Stimulated activated CD8-positive, alpha-beta memory T cell treated with anti-CD3 and anti-CD28 coated beads, Interleukin-4, amount 100 ng/mL, for 1 hour (primary cell): ENCODE results near the gene FICD.
A peak's percentile ranks its signal among the peaks of the same experiment; 100 is the strongest.

Experiments used
- DNase-seq, 2 donors: peaks; one replicate each; pipeline ENCODE4 v3.0.0-alpha.2; 2020; ENCODE audit warnings: low read depth in 2 of 2, low spot score in 1 of 2

The FICD gene

DNA sequence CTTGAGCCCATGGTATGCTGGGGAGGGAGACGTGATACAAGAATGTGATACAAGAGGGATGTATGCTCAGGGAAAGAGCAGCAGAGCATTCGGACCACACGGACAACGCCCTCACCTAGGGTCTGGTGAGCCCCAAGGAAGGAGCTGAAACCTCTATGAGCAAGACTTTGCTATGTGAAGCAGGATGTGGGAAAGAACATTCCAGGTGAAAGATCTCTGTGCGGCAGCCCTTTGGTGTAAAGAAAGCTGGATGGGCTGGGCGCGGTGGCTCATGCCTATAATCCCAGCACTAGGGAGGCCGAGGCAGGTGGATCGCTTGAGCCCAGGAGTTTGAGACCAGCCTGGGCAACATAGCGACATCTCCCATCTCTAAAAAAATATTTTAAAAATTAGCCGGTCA, 16.9 kb upstream of the FICD start:
- DNase-seq, result no peak

DNA sequence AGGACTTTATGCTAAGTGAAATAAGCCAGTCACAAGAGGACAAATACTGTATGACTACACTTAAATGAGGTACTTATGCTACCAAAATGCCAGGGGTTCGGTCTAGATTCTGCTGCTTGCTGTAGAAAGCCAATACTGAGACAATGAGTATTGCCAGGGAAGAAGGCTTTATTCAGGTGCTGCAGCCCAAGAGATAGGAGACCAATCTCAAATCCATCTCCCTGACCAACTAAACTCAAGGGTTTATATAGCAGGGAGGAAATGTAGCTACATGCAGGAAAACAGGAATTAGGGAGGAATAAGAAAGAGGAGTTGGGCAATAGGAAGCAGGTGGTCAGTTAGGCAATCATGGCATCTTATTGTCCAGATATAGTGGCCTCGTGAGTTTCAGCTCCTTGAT, 12.2 kb upstream of the FICD start:
- no peak for DNase-seq

DNA sequence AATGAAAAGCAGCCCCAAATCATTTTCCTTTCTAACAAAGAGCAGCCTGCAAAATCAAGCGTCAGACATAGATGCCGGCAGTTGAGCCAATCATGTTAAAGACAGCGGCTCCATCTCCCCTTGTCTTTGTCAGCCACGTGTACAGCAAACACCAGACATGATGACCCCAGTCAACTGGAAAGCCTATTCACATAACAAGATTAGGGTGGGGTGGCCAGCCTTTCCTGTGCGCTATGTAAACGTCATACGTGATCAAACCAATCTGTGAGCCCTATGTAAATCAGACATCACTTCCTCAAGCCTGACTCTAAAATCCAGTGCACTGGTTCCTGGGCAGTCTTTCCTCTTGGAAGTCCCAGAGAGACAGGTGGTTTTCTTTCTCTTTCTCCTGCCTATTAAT, 9.9 kb upstream of the FICD start:
- DNase-seq, result no peak

DNA sequence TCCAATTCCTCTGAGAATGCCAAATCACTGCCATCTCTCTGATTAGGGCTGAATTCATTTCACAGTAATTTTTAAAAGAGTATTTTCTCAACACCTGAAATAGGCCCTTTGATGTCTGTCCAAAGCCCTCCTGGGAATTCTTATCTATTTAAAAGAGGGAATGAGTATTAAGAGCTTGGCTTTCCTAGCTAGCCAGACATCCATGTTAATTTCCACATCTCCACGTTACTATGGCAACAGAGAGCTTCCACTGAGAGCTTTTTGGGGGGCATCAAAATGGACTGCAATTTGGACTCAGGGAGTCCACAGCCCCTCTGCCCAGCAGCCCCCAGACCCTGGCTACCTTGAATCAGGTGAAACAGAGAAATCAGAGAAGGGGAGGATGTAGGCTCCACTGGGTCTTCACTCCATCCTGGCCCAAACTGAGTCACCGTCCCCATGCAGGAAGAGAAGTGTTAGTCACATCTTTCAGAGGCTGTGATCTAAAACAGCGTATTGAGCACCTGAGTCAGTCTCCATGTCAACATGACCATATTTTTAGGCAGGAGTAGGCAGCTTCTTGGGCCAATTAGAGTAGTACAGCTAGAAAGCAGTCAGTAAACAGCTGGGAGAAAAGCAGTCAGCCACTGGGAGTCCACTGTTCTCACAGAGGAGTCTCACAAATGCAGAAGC, 7.0 kb upstream of the FICD start:
- no peak for DNase-seq

DNA sequence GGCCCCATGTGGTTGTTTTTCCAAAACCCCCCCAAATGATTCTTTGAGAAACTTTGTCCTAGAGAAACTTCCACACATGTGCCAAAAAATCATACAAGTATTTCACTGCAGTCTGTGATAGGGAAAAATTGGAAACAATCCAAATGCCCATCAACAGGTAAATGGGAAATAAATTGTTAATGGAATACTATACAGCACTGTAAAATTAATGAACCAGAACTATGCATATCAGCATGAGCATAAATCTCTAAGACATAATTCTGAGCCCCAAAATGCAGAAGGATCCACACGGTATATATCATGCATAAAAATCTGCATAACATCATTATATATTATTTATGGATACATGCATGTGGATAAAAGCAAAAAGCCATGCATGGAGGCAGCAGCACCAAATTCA, 5.3 kb upstream of the FICD start:
- DNase-seq, result no peak

DNA sequence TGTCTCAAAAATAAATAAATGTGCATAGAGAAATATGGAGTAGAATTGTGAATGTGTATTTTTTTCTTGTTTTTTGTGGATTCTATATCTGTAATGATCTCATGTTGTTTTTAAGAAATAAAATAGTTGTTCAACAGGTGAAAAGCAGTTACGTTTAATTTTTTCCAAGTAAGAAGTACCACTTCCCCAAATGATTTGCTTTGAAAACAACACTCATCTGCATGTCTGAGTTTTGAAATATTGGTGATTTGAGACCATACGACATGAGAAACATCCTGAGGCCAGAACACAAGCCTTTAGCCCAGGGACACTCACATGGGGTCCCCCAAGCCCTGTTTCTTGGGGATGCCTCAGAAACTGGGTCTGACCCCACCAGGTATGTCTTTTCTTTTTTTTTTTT, 4.2 kb upstream of the FICD start:
- DNase-seq, result no peak

DNA sequence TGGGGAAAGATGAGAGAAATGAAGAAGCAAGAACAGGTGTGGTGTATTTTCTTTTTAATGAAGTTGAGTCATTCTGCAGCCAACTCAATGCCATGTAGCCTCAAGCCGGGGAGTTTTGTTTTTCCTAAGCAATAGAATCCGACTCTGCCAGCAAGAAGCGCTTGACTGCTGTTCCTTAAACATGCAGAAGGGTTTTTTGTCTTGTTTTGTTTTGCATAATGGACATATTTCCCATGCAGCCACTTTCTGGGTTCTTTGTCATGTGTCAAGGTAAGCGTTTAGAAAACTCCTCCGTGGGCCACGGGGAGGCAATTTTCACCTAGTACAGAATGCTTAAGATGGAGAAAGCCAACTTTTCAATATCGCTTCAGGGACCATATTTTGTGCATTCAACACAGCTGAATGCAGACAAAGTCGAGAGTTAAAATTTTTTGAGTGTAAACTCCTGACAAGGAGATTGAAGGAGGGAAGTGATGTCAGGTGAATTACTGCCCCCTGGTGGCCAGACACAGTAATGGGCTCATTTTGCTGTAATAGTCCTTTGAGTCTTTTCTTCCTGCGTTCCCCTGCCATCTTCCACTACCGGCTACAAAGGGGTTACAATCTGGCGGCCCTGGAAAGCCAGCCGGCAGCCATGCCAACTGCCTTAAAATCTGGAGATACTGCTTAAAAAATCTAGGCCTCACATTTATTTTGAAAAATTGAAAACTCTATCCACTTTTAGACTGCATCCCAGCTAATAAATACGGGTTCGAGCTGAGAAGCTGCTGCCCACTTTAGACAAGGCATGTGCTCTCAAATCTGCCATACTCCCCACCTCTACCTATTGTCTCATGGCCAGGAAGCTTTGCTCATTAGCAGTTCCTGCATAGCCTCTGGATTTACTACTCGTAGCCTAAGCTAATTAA, 3.2 kb upstream of the FICD start:
- peak; percentile 54 to 70 for DNase-seq

DNA sequence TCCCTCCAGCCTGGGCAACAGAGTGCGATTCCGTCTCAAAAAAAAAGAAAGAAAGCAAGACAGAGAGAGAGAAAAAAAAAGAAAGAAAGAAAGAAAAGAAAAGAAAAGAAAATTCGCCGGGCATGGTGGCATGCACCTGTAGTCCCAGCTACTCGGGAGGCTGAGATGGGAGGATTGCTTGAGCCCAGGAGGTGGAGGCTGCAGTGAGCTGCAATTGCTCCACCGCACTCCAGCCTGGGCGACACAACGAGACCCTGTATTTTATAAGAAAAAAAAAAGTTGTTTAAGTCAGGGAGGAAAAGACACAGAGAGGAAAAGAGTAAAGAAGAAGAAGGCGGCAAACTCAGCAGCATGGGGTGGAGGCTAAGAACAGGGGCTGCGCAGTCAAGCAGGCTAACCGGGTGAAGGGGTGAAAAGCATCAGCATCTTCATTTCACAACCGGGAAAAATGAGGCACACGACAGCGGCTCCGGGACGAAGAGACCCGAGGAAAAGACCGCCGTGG, 557 bp upstream of the FICD start:
- no peak for DNase-seq

DNA sequence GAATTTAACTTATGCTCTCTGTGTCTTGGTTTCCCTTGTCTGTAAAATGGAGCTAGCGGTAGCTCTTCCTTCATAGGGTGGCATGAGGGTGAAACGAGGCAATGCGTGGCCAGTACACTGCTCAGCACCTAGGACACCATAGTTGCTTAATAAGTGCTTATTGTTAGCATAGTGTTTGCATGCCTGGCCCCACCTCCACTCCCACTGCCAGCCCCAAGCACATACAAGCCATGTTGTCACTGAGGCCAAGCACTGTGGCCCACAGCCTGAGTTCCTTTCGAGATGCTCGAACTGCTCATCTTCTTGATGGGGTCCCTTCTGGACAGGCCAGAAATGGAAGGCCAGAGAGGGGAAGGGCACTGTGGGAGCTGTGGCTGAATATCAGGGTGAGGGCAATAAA, 839 bp downstream of the FICD start:
- DNase-seq, result no peak

DNA sequence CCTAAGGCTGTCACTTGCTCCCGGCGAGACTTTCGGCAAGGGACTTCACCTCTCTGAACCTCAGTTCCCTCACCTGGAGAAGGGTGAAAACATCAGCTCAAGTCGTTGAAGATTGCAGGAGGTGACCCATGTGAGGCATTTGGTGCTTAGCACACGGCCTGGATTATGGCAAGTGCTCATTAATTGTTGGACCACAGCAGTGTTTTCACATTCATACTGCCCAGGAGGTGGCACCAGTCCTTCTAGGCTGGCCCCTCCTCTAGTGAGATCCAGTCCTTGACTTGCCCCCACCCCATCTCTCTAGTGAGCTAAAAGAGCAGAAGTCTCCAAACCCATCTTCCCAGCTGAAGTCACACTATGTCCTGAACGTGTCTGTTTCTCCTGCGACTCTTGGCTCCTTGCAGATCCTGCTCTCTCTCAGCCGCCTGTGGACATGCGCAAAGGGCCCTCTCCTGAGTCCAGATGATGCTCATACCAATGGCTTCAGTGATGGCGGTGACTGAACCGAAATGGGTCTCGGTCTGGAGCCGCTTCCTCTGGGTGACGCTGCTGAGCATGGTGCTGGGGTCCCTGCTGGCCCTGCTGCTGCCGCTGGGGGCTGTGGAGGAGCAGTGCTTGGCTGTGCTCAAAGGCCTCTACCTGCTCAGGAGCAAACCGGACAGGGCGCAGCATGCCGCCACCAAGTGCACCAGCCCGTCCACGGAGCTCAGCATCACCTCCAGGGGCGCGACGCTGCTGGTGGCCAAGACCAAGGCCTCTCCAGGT, 1.6 kb downstream of the FICD start:
- DNase-seq, result no peak

DNA sequence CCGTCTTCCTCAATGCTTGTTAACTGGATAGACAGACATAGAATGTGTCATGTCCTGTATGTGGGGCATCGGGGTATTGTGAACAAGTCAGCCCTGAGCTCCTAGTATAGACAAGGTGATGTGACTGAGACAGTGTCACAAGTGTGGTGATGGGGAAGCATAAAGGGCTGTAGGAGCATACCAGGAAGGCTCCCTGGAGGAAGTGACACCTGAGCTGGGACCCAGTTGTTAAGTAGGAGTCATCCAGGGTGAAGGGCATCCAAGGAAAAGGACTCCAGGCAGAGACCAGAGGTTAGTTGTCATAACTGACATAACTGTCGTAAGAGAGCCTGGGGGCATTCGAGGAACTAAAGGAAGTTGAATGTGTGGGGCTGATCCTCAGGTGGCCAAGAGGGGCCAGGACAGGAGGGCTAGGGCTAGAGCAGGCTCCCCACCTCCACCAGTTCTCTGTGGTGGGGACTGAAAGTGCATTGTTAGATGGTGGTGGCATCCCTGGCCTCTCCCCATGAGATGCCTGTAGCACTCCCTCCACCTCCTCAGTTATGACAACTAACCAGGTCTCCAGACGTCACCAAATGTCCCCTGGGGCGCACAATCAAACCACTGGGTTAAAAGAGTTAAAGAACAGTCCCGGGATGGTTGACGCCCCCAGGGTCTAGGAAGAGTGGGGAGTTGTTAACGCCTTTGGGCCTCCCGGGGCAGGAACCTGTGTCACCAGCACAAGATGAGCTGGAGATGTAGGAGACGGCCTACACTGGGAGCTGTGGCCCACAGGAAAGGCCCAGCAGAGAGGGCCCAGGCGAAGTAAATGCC, 2.4 kb downstream of the FICD start:
- DNase-seq, result no peak

DNA sequence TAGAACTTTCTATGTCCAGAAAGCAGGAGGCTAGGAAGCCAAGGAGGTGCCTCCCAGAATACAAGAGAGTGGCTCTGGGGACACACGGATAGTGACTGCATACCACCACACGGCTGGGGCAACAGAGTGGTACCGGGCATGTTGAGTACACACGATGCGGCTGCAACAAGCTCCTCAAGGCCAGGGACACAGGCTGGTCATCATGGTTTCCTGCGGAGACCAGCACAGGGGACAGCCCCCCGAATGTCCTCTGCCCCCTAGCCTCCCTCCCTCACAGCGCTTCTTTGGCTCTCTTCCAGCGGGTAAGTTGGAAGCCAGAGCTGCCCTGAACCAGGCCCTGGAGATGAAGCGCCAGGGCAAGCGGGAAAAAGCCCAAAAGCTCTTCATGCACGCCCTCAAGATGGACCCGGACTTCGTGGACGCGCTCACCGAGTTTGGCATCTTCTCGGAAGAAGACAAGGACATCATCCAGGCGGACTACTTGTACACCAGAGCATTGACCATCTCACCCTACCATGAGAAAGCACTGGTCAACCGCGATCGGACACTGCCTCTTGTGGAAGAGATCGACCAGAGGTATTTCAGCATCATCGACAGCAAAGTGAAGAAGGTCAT, 3.1 kb downstream of the FICD start:
- no peak for DNase-seq

DNA sequence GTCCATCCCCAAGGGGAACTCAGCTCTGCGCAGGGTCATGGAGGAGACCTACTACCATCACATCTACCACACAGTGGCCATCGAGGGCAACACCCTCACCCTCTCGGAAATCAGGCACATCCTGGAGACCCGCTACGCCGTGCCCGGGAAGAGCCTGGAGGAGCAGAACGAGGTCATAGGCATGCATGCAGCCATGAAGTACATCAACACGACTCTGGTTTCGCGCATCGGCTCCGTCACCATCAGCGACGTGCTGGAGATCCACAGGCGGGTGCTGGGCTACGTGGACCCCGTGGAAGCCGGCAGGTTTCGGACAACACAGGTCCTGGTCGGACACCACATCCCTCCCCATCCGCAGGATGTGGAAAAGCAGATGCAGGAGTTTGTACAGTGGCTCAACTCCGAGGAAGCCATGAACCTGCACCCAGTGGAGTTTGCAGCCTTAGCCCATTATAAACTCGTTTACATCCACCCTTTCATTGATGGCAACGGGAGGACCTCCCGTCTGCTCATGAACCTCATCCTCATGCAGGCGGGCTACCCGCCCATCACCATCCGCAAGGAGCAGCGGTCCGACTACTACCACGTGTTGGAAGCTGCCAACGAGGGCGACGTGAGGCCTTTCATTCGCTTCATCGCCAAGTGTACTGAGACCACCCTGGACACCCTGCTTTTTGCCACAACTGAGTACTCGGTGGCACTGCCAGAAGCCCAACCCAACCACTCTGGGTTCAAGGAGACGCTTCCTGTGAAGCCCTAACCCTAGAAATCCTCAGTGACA, 3.8 kb downstream of the FICD start:
- DNase-seq, result no peak

DNA sequence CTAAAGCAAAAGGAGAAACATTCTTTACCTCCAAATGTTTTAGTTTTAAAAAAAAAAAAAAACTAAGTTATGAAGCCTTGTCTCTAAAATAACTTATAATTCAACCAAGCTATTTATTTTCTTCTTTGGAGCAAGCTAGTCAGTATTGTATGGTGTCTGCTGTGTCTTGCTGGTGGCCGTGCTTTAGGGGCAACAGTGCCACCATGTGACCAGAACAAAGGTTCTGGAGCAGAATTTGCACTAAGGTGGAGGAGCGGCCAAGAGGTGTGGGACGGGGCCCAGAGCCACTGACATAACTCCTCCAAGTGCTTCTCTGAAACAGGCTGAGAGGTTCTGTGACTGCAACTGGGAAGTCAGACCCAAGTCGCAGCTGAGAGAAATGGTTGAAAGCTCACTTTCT, 4.5 kb downstream of the FICD start:
- DNase-seq, result no peak

DNA sequence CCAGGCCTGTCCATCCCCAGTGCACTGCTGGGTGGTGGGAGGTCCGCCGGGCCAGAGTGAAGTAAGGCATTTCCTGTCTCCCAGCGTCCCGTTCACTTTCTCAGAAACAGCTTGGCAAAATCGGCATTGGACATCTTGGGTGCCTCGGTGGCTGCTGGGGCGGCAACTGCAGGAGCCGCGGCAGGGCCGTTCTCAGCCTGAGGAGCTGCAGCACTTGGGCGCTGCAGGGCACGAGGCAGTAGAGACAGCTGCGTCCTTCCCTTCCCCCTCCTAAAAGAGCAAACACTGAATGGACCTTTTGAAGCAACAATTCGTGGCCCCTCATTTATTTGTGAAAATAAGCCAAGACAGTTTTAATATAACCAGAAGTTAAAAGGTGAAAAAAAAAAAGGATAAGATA, 8.3 kb downstream of the FICD start:
- DNase-seq, result no peak

DNA sequence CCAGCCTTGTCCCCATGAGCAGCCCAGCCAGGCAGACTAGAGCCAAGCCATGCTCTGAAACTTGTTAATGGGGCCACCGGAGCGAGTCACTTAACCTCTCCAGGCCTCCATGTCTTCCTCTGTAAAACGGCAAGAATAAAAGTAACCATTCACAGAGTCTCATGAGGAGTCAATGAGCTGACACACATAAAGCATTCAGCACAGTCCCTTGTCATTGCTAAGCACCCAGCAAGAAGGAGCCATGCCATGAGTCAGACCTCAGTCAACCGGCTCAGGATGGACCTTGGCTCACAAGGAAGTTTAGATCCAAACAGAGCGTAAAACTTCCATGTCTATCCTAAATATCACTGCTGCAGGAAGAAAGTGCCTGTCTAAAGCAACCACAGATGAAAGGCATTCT, 10.6 kb downstream of the FICD start:
- DNase-seq, result no peak

DNA sequence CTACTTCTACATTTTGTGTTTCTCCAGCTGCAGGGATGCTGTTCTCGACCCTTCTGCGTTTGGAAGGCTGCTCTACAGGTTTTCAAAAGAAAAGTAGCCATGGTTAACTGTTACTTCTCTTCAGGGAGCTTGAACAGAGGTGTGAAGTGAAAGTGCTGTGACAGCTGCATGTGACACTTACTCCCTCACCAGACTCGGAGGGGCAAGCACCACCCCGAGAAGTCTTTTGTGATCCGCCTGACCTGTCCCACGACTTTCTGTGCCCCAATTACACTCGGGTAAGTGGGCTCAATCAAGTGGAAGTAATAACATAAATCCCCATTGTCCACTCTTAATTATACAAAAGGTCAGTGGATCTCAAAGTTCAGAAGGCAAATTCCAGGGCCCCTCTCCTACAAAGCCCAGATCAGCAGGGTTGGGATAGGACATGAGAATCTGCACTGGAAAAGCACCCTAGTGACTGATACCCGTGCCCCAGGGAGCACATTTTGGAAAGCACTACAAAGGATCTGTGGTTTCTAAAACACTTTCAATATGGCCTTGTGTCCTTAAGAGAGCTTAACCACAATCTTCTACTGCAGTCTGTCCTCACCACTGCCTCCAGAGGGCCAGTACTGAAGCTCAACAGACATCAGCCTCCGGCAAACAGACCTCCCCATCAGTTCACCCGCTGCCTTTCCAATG, 11.5 kb downstream of the FICD start:
- DNase-seq, result no peak

DNA sequence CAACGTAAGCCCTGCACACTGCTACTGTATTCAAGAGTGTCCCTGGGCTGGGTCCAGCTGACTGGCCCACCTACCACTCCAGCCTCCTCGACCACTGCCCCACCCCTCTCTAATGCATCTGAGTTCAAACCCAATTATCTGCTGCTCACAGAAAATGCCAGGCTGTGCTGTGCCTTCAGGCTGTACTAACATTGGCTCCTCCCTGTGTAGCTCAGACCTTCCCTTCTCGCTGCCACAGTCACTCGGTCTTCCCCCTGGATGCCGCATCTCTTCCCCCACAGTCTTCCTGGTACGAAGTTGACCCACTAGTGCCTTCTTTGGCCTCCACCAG, 12.1 kb downstream of the FICD start:
- DNase-seq, result no peak

DNA sequence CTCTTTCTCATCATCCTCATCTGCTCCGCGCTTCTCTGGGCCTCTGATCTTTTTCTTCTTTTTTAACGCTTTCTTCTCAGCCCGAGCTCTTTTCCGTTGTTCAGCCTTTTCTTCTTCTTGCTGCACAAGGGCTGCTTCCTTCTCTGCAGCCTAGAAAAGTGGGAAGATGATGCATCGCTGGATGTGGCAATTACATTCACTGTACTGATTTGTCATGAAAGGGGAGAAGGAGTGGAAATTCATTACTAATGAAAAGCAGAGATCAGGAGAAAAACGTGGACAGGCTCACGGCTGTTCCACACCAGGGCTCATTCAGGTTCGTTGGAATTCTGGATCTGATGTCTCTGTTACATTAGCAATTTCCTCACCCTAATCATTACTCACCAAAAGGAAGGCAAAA, 15.1 kb downstream of the FICD start:
- no peak for DNase-seq
